Non-pigmented ciliary epithelial cell (primary cell): ENCODE results near the gene CAMSAP1.

Source experiments
- DNase-seq: peaks from one replicate; pipeline ENCODE4 v3.0.0-alpha.2; 2010; ENCODE audit warnings: low read depth

Gene CAMSAP1

GRCh38 chr9:135759676-135760300 lies 147.6 kb downstream of the CAMSAP1 start:
- no peak for DNase-seq

- DNase-seq = no peak
These were observed 148.5 kb downstream of the CAMSAP1 start for GRCh38 chr9:135758870-135759269.
